GM20431 (cell line): ENCODE results near the gene MKKS.

Experiments used
- in situ Hi-C: fragments of 300-500 bp; cut with MseI, MboI; formaldehyde crosslinking; loops from one replicate; pipeline ENCODE4 v1.15.0; 2020; ENCODE audit warnings: low sequenced_read_pairs; ENCODE audit not compliant: unreplicated experiment

The MKKS gene

DNA sequence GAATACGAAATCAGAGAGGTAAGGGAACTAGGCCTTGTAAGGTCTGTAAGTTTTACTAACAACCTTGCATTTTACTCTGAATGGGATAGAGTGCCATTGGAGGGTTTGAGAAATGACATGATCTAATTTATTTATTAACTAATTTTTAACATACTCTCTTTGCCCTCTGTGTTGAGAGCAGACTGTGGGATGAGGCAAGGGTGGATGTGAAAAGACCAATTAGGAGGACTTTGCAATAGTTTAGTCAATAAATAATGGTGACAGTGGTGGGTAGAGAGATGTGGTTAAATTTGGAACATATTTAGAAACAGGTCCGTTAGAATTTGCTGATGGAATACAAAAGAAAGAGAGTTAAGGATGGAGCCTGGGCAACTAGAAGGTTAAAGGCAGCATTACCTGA is 60.0 kb downstream of the MKKS start:
- in situ Hi-C loops: no loop called here

GRCh38 chr20:10371467-10371866 is 62.6 kb downstream of the MKKS start:
- in situ Hi-C loops: no loop called here

GRCh38 chr20:10370091-10370887 is 63.7 kb downstream of the MKKS start:
- in situ Hi-C loops: no loop called here

DNA sequence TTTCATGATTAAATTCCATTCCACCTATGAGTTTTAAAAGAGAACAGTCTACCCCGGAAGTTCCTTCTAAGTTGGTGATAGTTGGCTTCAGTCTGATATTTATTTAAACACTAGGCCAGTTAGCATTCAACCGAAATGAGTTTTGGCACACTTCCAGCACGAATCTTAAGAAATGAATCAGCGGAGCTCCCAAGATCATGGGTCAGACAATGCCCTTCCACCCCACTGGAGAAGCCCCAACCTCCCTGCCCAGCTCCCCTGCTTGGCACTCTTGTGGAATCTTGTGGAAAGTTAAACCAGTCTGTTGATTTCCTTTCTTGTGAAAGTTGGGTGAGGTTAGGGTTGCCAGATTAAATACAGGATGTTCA is 64.3 kb downstream of the MKKS start:
- in situ Hi-C loops: no loop called here

GRCh38 chr20:10368702-10369041 is 65.3 kb downstream of the MKKS start:
- in situ Hi-C loops: no loop called here

DNA sequence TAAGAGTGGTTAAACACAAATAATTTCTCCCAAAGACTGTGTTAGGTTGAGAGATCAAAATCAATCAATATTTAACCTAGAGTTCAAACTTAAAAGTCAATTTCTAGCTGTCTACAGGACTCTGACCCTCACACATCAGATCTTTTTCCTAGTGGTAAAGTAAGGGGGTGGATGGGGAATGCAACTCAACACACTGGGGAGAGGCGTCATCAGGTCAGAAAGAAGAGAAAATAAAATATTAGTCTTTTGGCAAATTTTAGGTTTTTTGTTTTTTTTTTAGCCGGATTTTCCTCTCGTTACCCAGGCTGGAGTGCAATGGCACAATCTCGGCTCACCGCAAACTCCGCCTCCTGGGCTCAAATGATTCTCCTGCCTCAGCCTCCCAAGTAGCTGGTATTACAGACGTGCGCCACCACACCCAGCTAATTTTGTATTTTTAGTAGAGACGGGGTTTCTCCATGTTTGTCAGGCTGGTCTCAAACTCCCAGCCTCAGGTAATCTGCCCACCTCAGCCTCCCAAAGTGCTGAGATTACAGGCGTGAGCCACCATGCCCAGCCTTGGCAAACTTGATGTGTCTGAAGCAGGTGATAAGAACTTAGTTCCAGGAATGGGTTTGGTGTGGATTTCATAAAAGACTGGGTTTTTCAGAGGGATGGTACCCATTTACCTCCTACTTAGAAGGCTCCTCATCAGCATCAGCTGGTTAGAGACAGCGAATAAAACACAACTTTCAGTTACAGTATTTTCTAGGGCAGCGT is 65.9 kb downstream of the MKKS start:
- in situ Hi-C loops: no loop called here

- in situ Hi-C loops: no loop called here
Observed at GRCh38 chr20:10367693-10367942, 66.4 kb downstream of the MKKS start.

DNA sequence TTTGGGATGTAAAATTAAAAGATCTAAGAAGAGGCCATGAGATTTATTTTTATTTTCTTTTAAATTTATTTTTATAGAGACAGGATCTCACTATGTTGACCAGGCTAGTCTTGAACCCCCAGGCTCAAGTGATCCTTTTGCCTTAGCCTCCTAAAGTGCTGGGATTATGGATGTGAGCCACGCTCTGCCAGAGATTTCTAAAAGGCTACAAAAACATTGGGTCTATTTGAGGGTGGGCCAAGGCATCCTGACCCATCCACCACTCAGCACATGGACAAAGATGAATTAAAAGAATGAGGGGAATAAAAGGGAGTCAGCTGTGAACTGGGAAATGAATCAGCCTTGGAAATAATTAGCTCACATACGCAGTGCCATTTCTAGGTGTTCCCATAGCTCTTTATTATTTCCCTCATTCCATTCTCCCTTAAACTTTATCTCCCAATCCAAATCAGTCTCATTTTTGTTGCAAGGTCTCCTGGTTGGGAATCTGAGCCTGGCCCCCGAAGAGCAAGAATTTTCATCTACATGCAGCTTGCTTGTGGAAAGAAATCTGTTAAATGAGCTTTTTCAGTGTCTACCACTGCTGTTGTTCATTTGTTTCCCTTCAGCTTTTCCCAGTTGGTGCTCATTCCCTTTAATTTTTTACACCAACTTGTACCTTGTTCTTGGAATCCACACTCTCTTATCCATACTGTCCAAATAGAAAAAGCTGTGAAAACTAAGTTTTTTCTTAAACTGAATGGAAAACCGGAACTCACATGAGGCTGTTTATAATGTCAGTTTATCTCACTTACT is 66.9 kb downstream of the MKKS start:
- in situ Hi-C loops: no loop called here

GRCh38 chr20:10362674-10363073 is 71.3 kb downstream of the MKKS start:
- in situ Hi-C loops: no loop called here

DNA sequence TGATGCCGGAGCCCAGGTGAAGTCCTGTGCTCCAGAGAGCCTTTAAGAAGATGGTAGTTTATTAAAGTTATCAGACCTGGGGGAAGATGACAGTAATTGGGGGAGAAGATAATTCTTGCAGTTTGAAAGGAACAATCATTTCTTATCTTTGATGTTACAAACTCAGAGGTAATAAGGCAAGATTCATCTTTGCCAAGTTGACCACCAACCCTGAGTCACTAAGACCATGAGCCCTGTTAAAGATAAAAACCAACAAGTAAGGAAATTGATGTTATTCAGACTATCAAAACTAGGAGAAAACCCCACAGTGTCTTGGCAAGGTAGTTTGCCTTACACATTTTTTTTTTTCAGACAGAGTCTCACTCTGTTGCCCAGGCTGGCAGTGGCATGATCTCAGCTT is 73.1 kb downstream of the MKKS start:
- in situ Hi-C loops: no loop called here

- in situ Hi-C loops: no loop called here
Observed at GRCh38 chr20:10359621-10360040, 74.4 kb downstream of the MKKS start.

DNA sequence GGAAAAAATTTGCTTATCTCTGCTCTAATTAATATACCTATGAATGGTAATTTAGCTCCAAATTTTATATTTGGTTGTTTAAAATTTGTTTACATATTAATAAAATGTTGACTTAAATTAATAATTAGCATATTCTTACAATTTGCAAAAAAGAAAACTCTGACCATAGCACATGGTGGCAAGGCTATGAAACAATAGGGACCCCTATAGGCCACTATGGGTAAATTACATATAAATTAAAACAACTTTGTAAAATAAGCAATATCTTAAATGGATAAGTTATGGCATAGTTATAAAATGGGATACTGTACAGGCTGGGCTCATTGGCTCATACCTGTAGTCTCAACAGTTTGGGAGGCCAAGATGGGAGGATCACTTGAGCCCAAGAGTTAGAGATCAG is 76.0 kb downstream of the MKKS start:
- in situ Hi-C loops: no loop called here

DNA sequence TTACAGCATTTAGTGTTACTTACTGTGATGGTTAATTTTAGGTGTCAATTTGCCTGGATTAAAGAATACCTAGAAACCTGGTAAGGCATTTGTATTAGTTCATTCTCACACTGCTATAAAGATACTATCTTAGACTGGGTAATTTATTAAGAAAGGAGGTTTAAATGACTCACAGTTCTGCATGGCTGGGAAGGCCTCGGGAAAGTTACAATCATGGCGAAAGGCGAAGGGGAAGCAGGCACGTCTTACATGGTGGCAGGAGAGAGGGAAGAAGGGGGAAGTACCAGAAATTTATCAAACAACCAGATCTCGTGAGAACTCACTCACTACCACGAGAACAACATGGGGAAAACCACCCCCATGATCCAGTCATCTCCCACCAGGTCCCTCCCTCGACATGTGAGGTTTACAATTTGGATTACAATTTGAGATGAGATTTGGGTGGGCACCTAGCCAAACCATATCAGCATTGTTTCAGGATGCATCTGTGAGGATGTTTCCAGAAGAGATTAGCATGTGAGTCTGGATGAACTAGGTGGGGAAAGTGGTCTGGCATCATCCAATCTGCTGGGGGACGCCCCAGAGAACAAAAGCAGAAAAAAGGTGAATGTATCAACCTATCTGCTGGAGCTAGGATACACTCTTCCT is 76.8 kb downstream of the MKKS start:
- in situ Hi-C loops: no loop called here

- in situ Hi-C loops: no loop called here
Observed at GRCh38 chr20:10356628-10357027, 77.4 kb downstream of the MKKS start.

DNA sequence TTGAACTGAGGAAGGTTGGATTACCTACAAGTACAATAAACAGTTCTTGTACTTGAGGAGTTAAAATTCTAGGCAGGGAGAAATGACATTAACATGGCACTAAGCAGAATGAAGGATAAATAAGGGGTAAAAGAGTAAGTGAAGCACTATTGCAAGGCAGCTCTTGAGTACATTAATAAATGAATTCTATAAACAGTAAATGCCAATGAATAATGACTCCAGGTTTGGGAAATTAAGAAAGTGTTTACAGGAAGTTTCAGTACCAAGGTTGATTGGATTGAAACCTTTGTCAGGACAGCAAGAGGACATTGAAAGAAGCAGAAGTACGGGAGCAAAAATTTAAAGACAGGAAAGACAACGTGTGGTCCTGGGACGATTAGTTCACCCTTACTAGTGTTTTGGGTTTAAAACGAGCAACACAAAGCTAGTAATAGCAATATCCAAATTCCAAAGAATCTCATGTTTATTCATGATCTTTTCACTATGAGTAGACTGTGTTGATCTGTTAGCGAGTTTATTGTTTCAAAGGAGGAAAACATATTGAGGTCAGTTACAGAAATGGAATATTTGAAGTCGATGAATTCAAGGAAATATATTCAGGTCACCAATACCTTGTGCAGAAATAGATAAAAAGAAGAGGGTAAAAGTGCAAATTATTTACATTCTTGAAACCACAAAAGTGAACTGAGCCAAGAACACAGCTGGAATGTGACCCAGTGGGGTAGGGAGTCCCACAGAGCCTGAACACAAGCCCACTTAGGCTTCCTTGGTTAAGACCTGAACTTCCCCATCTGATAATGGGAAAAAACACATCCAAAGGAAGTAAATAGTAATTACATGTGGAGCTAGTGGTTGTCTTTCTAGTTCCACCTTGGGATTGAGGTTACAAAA is 80.8 kb downstream of the MKKS start:
- in situ Hi-C loops: no loop called here
